Measurements from ENCODE around the gene ITPK1.

- TF ChIP-seq CTCF (IDR thresholded peaks at IDR 0.05) (no peak), POLR2A (IDR thresholded peaks at IDR 0.05) (no peak), EP300 (IDR thresholded peaks at IDR 0.05) (no peak)
Observed at GRCh38 chr14:92958373-92959188, 157.1 kb downstream of the ITPK1 start.

Measured in stomach (tissue), 4 donors.